OCI-LY7 (cell line): ENCODE results near the gene APIP. TPM values are rescaled to one million over a fixed set of nuclear protein-coding genes. Genes with fewer than 3 reads are reported as not detected.

Experiments
- BruUV-seq: library from RNA; stranded (reverse); fragments of 400-500 nt; replicated peaks from 2 replicates; lab custom pipeline; 2021; lab: Mats Ljungman, UMichigan
- CTCF ChIA-PET: fragments of 300-600 bp; sonication (Branson Sonifier 250); formaldehyde crosslinking; loops from one replicate; lab custom pipeline; 2022; ENCODE audit warnings: antibody characterized with exemption; ENCODE audit not compliant: unreplicated experiment; lab: Charles Lee
- POLR2A ChIA-PET: fragments of 300-600 bp; sonication (Branson Sonifier 250); formaldehyde crosslinking; loops from one replicate; lab custom pipeline; 2022; ENCODE audit warnings: antibody characterized with exemption; lab: Charles Lee
- DNase-seq: peaks from one replicate; pipeline ENCODE4 v3.0.0-alpha.2; 2015; ENCODE audit warnings: low spot score
- H2AFZ ChIP-seq: fragments of 200-600 bp; sonication (generic), shearing (Covaris generic); 2 replicates; pipeline ENCODE4 v1.6.1; 2014; ENCODE audit warnings: mild to moderate bottlenecking, antibody characterized with exemption, low read length, moderate library complexity
- H3K27ac ChIP-seq: fragments of 200-600 bp; sonication (generic); 2 replicates; pipeline ENCODE4 v1.5.1; 2014; ENCODE audit warnings: mixed run types, low read depth, mild to moderate bottlenecking, moderate library complexity, low read length, inconsistent platforms; ENCODE audit not compliant: poor library complexity, severe bottlenecking
- H3K36me3 ChIP-seq: fragments of 200-600 bp; sonication (generic); 2 replicates; pipeline ENCODE4 v1.6.1; 2014; ENCODE audit warnings: mild to moderate bottlenecking, antibody characterized with exemption, low read length, moderate library complexity, mixed read lengths; ENCODE audit not compliant: insufficient read depth
- H3K4me1 ChIP-seq: fragments of 200-600 bp; sonication (generic); 2 replicates; pipeline ENCODE4 v1.5.1; 2014; ENCODE audit warnings: mild to moderate bottlenecking, low read length; ENCODE audit not compliant: insufficient read depth, poor library complexity, severe bottlenecking
- H3K4me2 ChIP-seq: fragments of 200-600 bp; sonication (generic); 2 replicates; pipeline ENCODE4 v1.6.1; 2014; ENCODE audit warnings: mild to moderate bottlenecking, low read length
- H3K4me3 ChIP-seq: fragments of 200-600 bp; sonication (generic); 2 replicates; pipeline ENCODE4 v1.5.1; 2014; ENCODE audit warnings: mild to moderate bottlenecking, low read depth, low read length; ENCODE audit not compliant: poor library complexity, severe bottlenecking
- H3K79me2 ChIP-seq: fragments of 200-600 bp; sonication (generic); 2 replicates; pipeline ENCODE4 v1.6.1; 2016; ENCODE audit warnings: low read depth, mild to moderate bottlenecking, low read length, moderate library complexity, mixed read lengths; ENCODE audit not compliant: insufficient read depth
- H3K9me2 ChIP-seq: fragments of 200-600 bp; sonication (generic); 2 replicates; pipeline ENCODE4 v1.6.1; 2016; ENCODE audit warnings: mild to moderate bottlenecking, low read length, mixed read lengths; ENCODE audit not compliant: insufficient read depth
- H3K9me3 ChIP-seq: fragments of 200-600 bp; sonication (generic); 2 replicates; pipeline ENCODE4 v1.6.1; 2014; ENCODE audit warnings: mild to moderate bottlenecking, mixed run types, low read length, mixed read lengths
- H4K20me1 ChIP-seq: fragments of 200-600 bp; sonication (generic); 2 replicates; pipeline ENCODE4 v1.6.1; 2014; ENCODE audit warnings: mild to moderate bottlenecking, antibody characterized with exemption, low read length, moderate library complexity, mixed read lengths; ENCODE audit not compliant: insufficient read depth
- CTCF ChIP-seq: fragments of 200-600 bp; sonication (generic); conservative IDR thresholded peaks from 2 replicates; pipeline ENCODE4 v1.5.1; 2014; ENCODE audit warnings: mild to moderate bottlenecking, antibody characterized with exemption, low read length, moderate library complexity, mixed read lengths
- EZH2phosphoT487 ChIP-seq: fragments of 200-600 bp; sonication (generic); IDR thresholded peaks from 2 replicates; pipeline ENCODE4 v1.6.1; 2018; ENCODE audit warnings: low read depth, borderline replicate concordance, mild to moderate bottlenecking, mixed run types, antibody characterized with exemption, low read length, moderate library complexity, mixed read lengths
- intact Hi-C: fragments of 100-400 bp; cut with micrococcal nuclease; formaldehyde crosslinking; loops from one replicate; pipeline ENCODE4 v1.10.0; 2022; ENCODE audit not compliant: unreplicated experiment
- total RNA-seq, 2 experiments: library from RNA; depleted of rRNA in 1 of 2; stranded (reverse); fragments of >200 nt in 1 of 2; shearing (Covaris generic) in 1 of 2; gene quantifications; 2 replicates each; pipeline ENCODE4 v1.2.3, GENCODE V29; 2014 to 2022

Gene APIP
- total RNA-seq, 2 experiments from 2014 or later = 40.7 to 66.2 TPM

- H3K27ac ChIP-seq = no peak overlapping the region
- BruUV-seq = no TSS peak
- H3K9me2 ChIP-seq = no peaks in the 10 kb centered on the region
- CTCF ChIA-PET = interaction anchor here (0.5 kb wide), 1 partner anchor 443 kb away, joined by 3 read pairs; no protein-coding TSS in a partner anchor
- POLR2A ChIA-PET = interaction anchor here (1.1 kb wide), 1 partner anchor 21 kb away, joined by 3 read pairs; no protein-coding TSS in a partner anchor
- H3K4me1 ChIP-seq = no peaks in the 10 kb centered on the region
- H3K4me3 ChIP-seq = no peak overlapping the region
- H2AFZ ChIP-seq = no peak overlapping the region
- peak; percentile 67 for DNase-seq
- no peak overlapping the region for H3K4me2 ChIP-seq
- no peaks in the 10 kb centered on the region for H3K36me3 ChIP-seq
- no peaks in the 10 kb centered on the region for H4K20me1 ChIP-seq
- H3K9me3 ChIP-seq = no peaks in the 10 kb centered on the region
- intact Hi-C loops = no loop called here
- no peaks in the 10 kb centered on the region for H3K79me2 ChIP-seq
- no peak for TF ChIP-seq EZH2phosphoT487
- peak; percentile 84 for TF ChIP-seq CTCF
These were observed 75.3 kb downstream of the APIP start for GRCh38 chr11:34840736-34841386.

- ChIA-PET CTCF (no interaction called here), POLR2A (interaction anchor here (1.1 kb wide), 1 partner anchor 20 kb away, joined by 3 read pairs; no protein-coding TSS in a partner anchor)
- H3K79me2 ChIP-seq = no peaks in the 10 kb centered on the region
- H4K20me1 ChIP-seq = no peaks in the 10 kb centered on the region
- TF ChIP-seq CTCF (no peak), EZH2phosphoT487 (no peak)
- H3K4me1 ChIP-seq = no peaks in the 10 kb centered on the region
- no peaks in the 10 kb centered on the region for H3K9me2 ChIP-seq
- H3K4me2 ChIP-seq = no peak overlapping the region
- no peak for DNase-seq
- no TSS peak for BruUV-seq
- intact Hi-C loops = loop anchor here (10.0 kb wide), 1 partner anchor 255 kb away; no protein-coding TSS in a partner anchor
- H3K4me3 ChIP-seq = no peak overlapping the region
- H3K36me3 ChIP-seq = no peaks in the 10 kb centered on the region
- no peaks in the 10 kb centered on the region for H3K9me3 ChIP-seq
- H3K27ac ChIP-seq = no peak overlapping the region
- no peak overlapping the region for H2AFZ ChIP-seq
These were observed 76.2 kb downstream of the APIP start for GRCh38 chr11:34839969-34840368.
